Measurements from ENCODE around the gene ARID5B.

ARID5B gene, protein sequence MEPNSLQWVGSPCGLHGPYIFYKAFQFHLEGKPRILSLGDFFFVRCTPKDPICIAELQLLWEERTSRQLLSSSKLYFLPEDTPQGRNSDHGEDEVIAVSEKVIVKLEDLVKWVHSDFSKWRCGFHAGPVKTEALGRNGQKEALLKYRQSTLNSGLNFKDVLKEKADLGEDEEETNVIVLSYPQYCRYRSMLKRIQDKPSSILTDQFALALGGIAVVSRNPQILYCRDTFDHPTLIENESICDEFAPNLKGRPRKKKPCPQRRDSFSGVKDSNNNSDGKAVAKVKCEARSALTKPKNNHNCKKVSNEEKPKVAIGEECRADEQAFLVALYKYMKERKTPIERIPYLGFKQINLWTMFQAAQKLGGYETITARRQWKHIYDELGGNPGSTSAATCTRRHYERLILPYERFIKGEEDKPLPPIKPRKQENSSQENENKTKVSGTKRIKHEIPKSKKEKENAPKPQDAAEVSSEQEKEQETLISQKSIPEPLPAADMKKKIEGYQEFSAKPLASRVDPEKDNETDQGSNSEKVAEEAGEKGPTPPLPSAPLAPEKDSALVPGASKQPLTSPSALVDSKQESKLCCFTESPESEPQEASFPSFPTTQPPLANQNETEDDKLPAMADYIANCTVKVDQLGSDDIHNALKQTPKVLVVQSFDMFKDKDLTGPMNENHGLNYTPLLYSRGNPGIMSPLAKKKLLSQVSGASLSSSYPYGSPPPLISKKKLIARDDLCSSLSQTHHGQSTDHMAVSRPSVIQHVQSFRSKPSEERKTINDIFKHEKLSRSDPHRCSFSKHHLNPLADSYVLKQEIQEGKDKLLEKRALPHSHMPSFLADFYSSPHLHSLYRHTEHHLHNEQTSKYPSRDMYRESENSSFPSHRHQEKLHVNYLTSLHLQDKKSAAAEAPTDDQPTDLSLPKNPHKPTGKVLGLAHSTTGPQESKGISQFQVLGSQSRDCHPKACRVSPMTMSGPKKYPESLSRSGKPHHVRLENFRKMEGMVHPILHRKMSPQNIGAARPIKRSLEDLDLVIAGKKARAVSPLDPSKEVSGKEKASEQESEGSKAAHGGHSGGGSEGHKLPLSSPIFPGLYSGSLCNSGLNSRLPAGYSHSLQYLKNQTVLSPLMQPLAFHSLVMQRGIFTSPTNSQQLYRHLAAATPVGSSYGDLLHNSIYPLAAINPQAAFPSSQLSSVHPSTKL

DNA sequence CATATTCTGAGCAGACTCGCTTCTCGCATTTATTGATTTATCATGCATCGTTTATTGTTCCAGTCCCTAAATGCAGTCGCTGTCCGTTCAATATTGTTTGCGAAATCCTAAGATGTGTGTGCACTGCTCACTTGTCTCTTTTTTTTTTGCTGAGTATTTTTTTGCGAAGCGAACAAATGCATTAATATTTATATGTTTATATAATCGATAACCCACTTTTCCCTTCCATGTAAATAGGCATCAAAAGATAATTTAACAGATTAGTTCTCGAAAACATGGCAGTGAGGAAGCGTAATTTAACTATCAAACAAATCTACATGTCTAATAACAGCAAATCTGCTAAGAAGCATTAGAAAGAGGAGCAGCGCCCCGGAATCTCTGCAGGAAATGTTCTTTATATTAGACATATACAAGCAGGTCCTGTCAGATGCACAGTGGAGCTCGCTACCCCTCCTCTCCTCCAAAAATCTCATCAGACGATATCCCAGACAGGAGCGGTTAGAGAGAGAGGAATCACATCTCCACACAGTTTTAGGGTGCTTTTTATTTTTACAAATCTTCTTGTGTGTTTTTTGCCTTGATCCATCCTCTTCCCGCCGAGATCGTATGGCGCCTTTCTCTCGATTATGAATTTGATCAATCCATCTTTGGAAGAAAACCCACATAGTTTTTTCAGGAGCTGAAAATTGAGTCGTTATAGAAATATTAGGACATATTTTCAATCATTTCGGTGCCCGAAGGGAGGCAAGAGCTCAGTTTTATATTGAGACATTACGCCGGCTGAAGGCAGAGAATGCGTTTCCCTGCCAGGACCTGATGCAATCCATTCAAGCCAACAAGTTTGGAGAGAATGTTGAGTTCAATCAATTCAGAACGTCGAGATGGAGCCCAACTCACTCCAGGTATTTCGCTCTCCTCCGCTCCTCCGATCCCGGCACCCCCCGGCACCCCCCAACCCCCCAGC lies at the start of gene ARID5B:
TSS of gene ARID5B (plus strand) at position 871 of the 964 bp plus-strand sequence. CDS start at position 882, 11 bp downstream.
- Histone ChIP-seq H3K36me3 (no peaks in the 10 kb centered on the region), H3K27ac (peak within 1 kb of the TSS; percentile 97 to 98), H3K4me3 (peak within 1 kb of the TSS; percentile 70 to 89), H3K9me3 (no peaks in the 10 kb centered on the region), H3K27me3 (no peaks in the 10 kb centered on the region), H3K4me1 (peaks cover 0 to 45% (median 11%) of the 10 kb centered on the region in 4 donors)
- DNase-seq = peak in 1 of 2 donors; percentile 38
- TF ChIP-seq, protein P1, sequence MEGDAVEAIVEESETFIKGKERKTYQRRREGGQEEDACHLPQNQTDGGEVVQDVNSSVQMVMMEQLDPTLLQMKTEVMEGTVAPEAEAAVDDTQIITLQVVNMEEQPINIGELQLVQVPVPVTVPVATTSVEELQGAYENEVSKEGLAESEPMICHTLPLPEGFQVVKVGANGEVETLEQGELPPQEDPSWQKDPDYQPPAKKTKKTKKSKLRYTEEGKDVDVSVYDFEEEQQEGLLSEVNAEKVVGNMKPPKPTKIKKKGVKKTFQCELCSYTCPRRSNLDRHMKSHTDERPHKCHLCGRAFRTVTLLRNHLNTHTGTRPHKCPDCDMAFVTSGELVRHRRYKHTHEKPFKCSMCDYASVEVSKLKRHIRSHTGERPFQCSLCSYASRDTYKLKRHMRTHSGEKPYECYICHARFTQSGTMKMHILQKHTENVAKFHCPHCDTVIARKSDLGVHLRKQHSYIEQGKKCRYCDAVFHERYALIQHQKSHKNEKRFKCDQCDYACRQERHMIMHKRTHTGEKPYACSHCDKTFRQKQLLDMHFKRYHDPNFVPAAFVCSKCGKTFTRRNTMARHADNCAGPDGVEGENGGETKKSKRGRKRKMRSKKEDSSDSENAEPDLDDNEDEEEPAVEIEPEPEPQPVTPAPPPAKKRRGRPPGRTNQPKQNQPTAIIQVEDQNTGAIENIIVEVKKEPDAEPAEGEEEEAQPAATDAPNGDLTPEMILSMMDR (IDR thresholded peaks at IDR 0.05) = no peak
- intact Hi-C loops (cut with DNase I; ENCODE audit: low total_unique reads) = loop anchor here (5.0 to 10.0 kb wide), 3 partner anchors 94 to 184 kb away; no protein-coding TSS in a partner anchor

DNA sequence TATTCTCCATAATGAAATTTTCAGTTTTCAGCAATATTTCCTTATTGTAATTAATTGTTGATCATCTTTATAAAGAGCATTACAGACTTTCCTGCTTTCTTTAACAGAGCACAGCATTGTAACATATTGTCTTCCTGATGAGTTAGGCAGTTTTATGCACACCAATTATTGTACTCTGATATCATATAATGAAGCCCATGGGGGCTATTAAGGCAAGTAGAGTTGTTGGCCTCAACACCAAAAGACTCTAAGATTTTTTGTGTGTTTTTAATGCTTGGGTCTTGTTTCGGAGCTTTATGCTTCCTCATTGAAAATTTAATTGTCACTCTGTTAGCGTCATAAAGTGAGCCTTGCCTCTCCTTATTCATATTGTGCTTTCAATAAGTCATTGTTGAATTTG lies 49.2 kb upstream of the ARID5B start:
- Histone ChIP-seq H3K4me1 (no peaks in the 10 kb centered on the region), H3K9me3 (no peaks in the 10 kb centered on the region), H3K36me3 (no peaks in the 10 kb centered on the region), H3K4me3 (no peak overlapping the region), H3K27me3 (no peaks in the 10 kb centered on the region), H3K27ac (no peak overlapping the region)
- DNase-seq = no peak
- intact Hi-C loops (cut with DNase I; ENCODE audit: low total_unique reads) = no loop called here
- TF ChIP-seq, protein P1 (IDR thresholded peaks at IDR 0.05) = no peak

DNA sequence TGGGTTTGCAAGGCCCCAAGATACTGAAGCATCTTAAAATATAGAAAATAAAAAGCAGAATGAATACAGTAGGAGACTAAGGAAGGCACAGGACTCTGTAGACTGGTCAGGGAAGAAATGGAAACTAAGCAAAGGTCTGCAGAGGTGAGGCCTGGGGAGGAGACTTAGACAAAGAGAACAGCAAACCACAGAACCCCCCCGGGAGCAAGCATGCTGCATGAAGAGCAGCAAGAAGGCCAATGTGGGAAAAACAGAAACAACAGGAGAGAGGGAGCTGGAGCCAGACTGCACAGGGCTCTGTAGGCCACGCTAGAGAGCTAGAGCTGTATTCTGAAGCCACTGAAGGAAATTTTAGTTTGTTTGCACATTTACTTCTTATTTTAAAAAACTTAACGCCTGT lies 45.7 kb upstream of the ARID5B start:
- H3K36me3 ChIP-seq = no peaks in the 10 kb centered on the region
- TF ChIP-seq, protein P1 (IDR thresholded peaks at IDR 0.05) = no peak
- no peaks in the 10 kb centered on the region for H3K4me1 ChIP-seq
- H3K27me3 ChIP-seq = no peaks in the 10 kb centered on the region
- DNase-seq = no peak
- H3K9me3 ChIP-seq = no peaks in the 10 kb centered on the region
- intact Hi-C loops (cut with DNase I; ENCODE audit: low total_unique reads) = no loop called here
- H3K27ac ChIP-seq = no peak overlapping the region
- H3K4me3 ChIP-seq = no peak overlapping the region

DNA sequence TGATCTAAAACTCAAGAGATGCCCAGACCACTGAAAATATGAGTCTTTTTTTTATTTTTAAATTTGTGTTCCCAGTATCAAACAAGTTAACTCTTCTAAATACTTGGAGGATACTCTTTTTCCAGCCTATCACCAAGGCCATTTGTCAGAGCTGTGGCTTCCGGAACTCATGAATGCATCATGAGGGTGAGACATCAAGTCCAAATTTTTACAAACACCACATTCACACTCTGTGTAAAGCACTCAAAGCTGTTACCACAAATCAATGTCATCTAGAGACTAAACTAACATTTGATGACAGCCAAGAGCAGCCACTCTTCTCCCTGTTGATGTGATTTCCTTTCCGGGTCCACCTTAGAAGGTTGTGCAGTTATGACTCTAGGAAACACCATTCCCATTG lies 43.8 kb upstream of the ARID5B start:
- Histone ChIP-seq H3K27me3 (no peaks in the 10 kb centered on the region), H3K27ac (no peak overlapping the region), H3K4me1 (no peaks in the 10 kb centered on the region), H3K4me3 (no peak overlapping the region), H3K9me3 (no peaks in the 10 kb centered on the region), H3K36me3 (no peaks in the 10 kb centered on the region)
- DNase-seq = no peak
- TF ChIP-seq, protein P1 (IDR thresholded peaks at IDR 0.05) = no peak
- intact Hi-C loops (cut with DNase I; ENCODE audit: low total_unique reads) = no loop called here

Data from tibial artery (tissue), 4 donors.